Measurements from ENCODE around the gene TNFRSF13B.

TNFRSF13B gene

DNA sequence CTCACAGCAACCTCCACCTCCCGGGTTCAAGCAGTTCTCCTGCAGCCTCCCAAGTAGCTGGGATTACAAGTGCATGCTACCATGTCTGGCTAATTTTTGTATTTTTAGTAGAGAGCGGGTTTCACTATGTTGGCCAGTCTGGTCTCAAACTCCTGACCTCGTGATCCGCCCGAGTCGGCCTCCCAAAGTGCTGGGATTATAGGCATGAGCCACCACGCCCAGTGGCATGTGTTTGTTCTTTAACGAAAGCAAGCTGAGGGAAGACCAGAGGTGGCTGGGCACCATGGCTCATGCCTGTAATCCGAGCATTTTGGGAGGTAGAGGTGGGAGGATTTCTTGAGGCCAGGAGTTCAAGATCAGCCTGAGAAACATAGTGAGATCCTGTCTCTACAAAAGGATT is 18.1 kb downstream of the TNFRSF13B start:
- DNase-seq = no peak

DNA sequence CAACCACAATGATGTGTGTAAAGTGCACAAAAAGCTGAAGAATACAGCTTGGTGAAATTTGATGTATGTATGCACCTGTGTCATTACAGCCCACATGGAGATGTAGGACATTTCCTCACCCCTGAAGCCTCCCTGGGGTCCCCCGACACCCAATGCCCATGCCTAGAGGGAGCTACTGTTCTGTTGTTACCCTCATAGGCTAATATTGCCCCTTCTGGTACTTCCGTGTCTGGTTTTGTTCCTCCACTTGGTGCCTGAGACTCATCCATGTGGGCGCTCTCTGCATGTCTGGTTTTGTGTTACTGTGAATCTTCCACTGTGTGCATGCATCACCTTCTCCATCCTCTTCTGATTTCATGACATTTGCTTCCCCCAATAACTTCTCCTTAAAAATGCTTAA is 18.6 kb downstream of the TNFRSF13B start:
- no peak for DNase-seq

DNA sequence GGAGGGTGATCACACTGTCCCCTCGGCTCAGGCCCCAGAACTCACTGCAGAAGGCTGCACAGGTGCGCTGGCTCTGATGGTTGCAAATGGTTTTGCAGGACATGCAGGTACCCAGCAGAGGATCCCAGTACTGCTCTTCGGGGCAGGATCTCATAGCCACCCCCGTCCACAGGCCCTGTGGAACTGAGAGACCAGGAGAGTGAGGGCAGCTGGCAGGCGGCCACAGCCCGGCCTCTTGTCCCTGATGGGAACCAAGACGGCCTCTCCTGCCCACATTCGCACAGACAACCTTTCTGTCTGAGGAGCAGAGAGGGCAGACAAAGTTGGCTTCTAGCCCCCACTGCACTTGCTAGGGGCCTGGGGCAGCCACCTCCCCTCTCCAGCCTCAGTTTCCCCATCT is 19.5 kb downstream of the TNFRSF13B start:
- no peak for DNase-seq

DNA sequence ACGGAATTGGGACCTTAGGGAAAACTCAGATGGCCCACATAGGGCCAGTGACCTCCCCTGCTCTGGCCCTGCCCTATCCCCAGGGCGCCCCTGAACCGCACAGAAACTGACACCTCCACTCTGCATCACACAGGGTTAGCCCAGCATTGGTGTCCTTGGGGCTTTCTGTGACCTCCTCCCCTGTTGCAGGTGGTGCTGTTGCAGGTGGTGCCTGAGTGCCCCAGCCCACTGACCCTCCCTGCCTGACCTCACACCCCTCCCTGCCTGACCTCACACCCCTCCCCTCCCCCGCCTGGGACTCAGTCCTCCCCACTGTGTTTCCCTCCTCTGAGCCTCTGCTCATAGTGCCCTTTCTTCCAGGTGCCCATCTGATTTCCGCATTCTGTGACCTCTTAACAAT is 21.4 kb downstream of the TNFRSF13B start:
- no peak for DNase-seq

DNA sequence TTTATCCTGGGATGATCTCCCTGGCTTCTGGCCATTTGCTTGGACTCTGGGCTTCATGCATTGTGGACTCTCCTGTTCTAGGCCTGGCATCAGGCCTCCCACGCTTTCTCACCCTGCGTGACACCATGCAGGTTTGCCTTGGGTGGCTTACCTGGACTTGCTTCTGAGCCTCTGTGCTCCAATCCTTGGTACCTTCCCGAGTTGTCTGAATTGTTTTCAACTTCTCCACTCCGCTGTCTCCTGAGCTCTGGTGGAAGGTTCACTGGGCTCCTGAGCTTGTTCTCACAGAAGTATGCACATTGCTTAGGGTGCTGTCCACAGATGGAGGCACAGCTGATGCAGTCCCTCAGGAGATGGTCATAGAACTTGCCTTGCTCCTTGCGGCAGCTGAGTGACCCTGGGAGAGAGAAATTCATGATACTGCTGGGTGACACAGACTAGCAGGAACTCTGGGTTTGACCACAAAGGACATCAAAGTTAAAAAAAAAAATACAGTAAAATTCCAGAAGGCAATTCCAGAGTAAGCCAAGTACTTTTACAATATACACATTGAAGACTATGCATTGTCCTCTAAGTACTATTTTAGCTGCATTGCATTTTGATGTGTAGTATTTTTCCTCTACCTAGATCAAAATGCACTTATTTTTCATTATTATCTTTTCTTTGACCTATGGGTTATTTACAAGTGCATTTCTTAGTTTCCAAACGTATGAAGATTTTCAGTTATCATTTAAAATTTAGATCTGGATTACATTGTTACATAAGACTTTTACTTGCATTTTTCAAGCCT is 23.1 kb downstream of the TNFRSF13B start:
- DNase-seq = no peak

DNA sequence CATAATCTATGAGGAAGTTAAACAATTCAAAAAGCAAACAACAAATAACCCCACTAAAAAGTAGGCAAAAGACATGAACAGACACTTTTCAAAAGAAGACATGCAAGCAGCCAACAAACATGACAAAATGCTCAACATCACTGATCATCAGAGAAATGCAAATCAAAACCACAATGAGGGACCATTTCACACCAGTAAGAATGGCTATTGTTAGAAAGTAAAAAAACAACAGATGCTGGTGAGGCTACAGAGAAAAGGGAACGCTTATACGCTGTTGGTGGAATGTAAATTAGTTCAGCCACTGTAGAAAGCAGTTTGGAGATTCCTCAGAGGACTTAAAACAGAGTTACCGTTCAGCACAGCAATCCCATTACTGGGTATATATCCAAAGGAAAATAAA is 24.4 kb downstream of the TNFRSF13B start:
- DNase-seq = no peak

DNA sequence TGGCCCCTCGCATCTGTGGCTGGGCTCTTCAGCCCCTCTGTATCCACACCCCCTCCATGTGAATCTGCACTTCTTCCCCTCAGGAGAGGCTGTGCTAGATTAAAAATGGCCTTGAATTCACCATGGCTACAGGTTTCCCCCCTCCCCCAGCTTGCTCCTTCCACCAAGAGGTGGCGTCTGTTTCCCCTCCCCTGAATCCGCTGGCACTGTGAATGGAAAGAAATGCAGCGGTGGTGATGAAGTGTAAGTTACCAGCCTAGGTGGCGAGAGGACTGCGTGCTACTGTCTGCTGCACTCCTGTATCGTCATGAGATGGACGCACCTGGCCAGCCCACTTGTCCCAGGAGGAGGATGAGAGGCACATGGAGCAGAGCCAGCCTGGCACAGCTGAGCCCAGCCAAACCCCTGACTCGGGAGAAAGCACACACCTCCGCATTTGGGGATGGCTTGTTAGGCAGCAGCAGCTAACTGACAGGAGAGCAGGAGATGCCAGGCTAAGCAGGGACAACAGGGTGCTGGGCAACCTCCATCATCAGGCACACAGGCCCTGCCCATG is 26.2 kb downstream of the TNFRSF13B start:
- no peak for DNase-seq

DNA sequence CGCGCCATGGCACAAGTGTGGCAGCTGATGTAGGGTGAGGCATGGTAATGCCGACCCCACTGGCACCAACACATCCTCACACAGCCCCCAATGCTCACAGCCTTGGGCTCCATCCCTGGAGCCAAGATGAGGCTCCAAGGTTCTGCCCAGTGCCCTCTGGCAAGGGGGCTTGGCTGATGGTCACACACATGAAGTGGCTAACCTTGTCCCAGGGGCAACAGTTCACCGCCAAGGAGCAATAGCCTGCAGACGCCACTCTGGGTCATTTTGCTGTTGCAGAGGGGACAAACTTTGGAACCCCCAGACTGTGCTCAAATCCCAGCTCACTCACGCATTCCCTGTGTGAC is 26.8 kb downstream of the TNFRSF13B start:
- no peak for DNase-seq

DNA sequence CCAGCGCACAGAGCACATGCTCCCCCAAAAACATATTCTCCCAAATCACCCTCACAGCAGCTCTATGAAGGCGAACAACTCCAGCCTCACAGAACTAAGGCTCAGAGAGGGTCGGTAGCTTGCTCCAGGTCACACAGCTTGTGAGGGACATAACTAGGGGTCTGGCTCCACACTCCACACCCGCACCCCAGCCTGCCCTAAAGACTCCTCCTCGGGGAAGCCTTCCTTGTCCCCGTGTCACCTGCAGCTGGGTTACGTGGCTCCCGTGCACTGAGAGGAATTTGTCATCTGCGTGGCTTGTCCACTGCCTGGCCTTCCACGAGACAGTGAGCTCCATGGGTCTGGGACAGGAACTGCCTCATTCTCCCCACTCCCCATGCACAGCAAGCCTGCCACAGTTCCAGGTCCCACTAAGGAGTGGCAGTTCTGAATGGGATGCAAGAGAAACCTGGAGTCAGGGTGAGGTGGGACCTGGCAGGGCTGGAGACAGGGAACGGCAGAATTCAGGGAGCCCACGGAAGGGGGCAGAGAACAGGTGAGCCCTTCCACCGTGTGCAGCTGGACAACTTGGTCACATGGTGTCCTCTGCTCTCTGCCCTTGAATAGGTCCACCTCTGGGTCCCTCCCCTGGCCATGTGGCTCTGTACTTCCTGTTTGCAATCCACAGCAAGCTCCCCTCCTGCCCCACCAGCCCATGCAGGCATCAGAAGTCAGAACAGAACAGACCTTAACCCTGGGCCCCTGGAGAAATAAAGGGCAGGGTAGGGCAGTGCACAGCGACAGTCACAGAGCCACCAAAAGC is 27.4 kb downstream of the TNFRSF13B start:
- no peak for DNase-seq

DNA sequence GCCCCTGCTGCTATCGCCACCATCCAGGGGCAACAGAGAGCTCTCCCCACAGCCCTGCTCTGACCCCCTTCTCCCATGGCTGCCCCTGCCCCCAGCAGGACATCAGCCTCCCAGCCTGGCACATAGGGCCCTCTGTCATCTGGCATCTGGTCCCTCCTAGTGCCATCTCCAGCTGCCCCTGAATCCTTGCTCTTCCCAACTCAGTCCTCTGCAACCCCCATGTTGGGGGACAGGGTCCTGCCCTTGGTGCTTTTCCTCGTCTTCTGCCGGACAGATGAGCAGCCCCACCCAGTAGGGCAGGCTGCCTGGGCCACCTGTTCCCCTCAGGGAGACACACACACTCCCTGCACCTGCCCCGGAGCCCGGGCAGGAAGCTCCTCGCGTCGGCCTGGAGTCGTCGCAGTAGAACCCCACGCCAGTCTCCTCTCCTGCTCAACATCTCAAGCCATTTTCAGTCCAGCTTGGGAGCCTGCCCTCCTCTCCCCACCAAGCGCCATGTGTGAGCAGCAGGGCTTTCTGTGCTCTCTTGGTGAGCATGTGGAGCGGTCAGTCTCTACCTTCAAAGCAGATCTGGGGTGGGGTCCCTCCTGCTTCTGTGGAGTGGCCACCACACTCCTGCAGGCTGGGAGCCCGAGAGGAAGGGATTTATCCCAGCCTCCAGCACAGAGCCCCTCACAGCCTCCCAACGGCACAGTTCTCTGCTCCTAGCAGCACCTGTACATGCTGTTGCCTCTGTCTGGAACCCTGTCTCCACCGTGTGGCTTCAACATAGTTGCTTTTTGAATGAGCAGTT is 28.2 kb downstream of the TNFRSF13B start:
- peak; percentile 21 for DNase-seq

DNA sequence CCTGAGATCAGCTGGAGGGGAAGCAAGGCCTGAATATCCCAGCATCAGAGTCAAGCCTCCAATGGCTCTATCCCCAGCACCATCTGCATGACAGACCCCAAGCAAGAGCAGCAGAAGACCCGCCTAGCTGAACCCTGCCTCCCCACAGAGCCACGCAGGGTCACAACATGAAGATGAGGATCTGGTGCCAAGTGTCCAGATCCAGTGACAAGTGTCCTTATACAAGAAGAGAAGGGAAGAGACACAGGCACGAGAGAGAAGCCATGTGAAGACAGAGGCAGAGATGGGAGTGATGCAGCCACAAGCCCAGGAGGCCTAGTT is 28.9 kb downstream of the TNFRSF13B start:
- no peak for DNase-seq

DNA sequence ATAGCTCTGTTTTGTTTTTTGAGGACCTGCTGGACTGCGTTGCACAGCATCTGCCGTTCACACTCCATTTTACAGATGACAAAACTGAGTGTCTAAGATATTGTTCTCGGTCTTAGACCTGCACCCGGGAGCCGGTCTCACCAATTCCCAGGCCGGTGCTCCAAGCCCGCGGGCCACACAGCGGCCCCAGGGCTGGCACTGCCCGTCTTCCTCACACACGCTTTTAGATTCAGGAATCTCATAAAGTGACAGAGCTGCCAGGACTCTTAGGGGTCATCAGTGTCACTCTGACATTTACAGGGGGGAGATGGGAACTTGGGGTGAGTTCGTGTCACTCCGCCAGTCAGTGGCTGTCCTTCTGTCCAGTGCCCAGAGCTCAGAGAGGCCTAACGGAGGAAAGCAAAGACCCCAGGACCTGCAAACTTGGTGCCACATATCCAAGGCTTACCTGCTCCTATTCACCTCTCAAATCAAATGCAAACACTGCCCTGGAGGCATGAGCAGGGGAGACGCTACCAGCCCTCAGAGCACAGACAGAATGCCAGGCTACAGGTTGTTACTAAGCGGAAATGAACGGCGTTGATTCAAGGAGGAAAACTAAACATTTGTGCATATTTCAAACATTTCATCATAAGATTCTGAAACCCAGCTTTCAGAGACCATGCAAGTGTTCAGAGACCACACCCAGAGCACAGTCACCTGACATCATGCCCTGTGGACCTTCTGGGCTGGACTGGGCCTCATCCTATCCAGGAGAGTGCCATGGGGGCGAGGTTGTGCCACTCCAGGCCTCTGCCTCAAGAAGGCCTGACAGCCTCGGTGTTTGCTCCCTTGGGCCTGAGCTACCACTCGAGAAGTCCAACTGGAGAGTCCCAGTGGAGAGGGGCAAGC is 29.5 kb downstream of the TNFRSF13B start:
- no peak for DNase-seq

DNA sequence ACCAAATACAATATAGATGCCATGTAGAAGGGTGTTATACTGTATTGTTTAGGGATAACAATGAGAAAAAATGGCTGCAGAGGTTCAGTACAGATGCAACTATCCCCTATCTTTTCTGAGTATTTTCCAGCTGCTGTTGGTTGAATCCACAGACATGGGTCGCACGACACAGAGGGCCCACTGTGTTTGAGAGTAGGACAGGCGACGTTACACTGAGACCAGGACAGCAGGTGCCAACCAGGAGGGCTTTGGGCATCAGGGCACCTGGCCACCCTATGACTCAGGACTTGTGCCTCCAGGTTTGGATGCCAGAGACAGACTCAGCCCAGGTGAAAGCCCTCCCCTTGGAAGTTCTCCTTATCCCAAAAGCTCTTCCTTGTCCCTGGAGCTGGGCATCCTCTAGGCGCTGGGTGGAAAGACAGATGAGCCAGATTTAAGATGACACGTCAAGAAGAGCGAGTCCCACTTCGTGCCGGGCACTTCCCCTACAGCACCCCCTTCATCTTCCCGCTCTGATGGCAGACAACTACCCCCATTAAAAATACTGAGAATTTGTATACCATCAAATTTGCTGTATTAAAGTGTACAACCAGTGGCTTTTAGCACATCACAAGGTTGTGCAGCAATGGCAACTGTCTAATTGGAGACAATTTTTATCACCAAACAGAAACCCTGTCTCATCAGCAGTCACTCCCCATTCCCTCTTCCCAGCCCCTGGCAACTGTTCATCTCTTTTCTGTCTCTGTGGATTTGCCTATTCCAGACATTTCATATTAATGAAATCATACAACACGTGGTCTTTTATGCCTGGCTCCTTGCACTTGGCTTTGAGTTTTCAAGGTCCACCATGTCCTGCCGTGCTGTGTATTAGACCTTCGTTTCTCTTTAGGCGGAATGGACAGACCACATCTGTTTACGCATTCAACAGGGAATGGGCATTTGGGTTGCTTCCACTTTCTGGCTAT is 30.6 kb downstream of the TNFRSF13B start:
- DNase-seq = peak; percentile 55

DNA sequence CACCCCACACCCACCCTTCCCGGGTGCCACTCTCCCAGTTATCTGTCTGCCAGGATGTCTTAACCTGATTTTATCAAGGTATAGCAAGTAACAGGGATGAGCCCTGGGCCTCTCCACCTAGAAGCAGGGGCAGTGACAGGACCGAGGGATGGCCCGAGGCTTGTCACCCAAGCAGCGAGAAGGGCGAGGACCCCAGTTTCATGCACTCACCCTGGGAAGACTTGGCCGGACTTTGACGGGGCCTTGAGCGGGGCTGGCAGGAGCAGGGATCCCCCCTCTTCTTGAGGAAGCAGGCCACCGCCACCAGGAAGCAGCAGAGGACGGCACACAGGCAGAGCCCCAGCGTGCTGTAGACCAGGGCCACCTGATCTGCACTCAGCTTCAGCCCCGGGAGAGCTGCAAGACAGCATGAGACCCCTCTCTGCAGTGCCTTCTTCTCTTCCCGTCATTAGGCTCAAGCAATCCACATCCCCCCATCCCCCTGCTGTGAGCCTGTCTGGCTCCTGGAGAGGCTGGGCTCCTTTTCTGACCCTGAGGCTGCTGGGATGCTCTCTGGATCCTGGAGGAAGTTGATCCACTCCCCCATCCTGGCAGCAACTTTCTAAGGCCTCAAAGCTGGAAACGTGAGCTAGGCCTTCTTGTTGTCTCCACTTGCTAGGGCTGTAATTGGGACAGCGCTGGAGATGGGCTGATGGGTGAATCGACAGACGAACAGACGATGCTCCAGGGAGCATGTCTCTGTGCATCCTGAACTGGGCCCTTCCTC is 31.6 kb downstream of the TNFRSF13B start:
- DNase-seq = no peak

DNA sequence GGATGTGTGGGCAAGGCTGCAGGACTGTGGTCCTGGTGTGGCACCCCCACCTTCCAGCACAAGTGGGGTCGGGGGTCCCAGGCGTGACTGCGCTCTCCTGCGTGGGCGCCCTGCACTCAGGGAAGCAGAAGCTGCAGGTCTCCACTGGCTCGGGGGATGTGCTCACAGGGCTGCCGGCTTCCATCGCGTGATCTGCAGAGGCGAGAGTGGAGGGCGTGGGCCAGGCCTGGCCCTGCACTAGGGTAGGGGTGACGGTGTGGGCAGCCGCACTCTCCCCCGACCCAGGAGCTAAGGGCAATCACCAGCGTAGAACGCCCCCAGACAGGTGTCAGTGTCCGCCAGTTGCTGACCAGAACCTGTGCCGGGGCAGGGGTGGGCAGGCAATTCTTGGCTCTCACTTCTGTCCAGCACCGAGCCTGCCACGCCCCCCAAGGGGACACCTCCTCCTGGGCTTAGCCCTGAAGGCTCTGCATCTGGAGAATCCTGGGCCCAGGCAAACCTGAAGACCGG is 32.3 kb downstream of the TNFRSF13B start:
- no peak for DNase-seq

DNA sequence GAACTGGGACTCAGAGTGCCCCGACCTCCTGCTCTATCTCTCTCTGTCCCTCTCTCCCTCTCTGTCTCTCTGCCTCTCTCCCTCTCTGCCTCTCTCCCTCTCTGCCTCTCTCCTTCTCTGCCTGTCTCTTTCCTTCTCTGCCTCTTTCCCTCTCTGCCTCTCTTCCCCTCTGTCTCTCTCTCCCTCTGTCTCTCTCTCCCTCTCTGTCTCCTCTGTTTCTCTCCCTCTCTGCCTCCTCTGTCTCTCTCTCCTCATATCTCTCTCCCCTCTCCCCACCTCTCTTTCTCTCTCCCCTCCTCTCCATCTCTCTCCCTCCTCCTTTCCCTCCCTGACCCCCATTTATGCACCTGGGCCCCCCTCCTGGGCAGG is 32.7 kb downstream of the TNFRSF13B start:
- no peak for DNase-seq

DNA sequence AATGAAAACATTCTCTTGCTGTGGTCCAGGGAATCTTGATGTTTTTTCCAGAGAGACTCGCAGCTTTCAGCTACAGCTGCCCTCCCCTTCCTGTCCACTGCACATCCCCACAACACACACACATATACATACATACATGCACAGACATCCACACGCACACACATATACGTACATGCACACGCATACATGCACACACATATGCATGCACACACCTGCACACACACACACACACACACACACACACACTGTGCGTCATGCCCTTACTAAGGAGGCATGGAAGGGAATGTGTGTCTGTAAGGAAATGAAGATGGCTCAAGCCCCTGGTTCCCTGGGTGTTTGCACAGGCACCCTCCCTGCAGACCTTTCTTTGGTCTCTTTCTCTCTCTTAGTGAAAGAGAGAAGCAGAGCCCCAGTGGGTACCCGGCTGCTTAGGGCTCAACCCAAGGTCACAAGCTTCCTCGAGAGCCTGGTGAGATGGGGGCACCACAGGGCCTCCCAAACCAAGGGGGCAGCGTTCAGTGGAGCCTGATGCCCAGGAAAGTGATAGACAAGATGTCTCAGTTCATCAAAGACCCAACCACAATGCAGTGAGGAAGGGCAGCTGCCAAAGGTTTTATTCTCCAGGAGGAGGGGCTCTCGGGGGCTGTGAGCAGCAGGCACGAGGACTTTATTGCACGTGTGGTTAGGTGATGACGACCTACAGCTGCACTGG is 33.3 kb downstream of the TNFRSF13B start:
- no peak for DNase-seq

DNA sequence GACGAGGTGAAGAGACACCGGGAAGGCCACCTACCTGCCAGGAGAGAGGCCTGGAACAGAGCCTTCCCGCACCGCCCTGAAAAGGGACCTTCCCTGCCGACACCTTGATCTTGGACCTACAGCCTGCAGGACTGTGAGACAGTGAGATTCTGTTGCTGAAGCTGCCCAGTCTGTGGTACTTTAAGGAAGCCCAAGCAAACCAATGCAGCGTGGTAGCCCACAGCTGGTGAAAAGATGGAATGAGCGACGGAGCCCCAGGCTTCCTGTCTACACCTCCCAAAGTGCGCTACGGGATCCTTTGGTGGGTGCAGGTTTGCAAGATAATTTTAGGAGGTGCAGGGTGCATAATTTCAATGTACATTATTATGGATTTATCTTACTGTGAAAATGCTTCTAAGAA is 33.9 kb downstream of the TNFRSF13B start:
- no peak for DNase-seq

DNA sequence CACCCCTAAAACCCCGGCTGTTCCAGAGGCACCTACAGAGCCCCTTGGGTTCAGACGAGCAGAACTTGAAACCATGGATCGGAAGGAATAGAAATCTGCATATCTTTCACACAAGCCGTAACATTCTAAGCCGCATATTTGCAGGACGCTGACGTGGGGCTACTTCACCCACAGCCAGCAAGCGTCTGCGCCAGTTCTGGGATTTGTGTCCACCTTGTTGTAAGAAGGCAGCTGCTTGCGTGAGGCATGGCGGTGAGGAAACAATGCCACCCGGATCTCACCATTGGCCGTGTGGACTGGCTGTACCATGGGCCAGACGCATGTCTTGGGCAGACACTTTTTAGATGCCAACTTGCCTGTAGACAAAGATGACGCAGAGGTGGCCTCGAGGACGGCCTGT is 34.5 kb downstream of the TNFRSF13B start:
- no peak for DNase-seq

Data from femur (tissue), 1 donor.